WTC11 (cell line): ENCODE data around the gene PTPN4. TPM values are rescaled to one million over a fixed set of nuclear protein-coding genes. Genes with fewer than 3 reads are reported as not detected.

Source experiments
- ATAC-seq: fragments of 200-7000 bp; cut with Tn5 transposase; 2 replicates; pipeline ENCODE4 v1.10.0; 2021; ENCODE audit warnings: mild to moderate bottlenecking, moderate library complexity
- CTCF ChIA-PET: fragments of 300-600 bp; sonication (Branson Sonifier 250); formaldehyde crosslinking; loops from one replicate; lab custom pipeline; 2021; ENCODE audit warnings: antibody characterized with exemption; lab: Charles Lee
- POLR2A ChIA-PET: fragments of 350-600 bp; sonication (Branson Sonifier 250); formaldehyde crosslinking; loops from one replicate; lab custom pipeline; 2021; ENCODE audit warnings: antibody characterized with exemption; lab: Charles Lee
- DNase-seq: peaks from one replicate; pipeline ENCODE4 v3.0.0; 2021; ENCODE audit warnings: low spot score
- H3K27ac Mint-ChIP-seq: 2 replicates; pipeline ENCODE4 v1.8.0; 2021; ENCODE audit warnings: mixed read lengths
- H3K27me3 Mint-ChIP-seq: 2 replicates; pipeline ENCODE4 v1.8.0; 2021; ENCODE audit warnings: low read depth, mild to moderate bottlenecking, moderate library complexity, mixed read lengths
- H3K36me3 Mint-ChIP-seq: 2 replicates; pipeline ENCODE4 v1.8.0; 2021; ENCODE audit warnings: mixed read lengths
- H3K4me1 Mint-ChIP-seq: 2 replicates; pipeline ENCODE4 v1.8.0; 2022; ENCODE audit warnings: mixed read lengths
- H3K4me3 Mint-ChIP-seq: 2 replicates; pipeline ENCODE4 v1.8.0; 2021; ENCODE audit warnings: mild to moderate bottlenecking, moderate library complexity, mixed read lengths
- H3K9me3 Mint-ChIP-seq: 2 replicates; pipeline ENCODE4 v1.8.0; 2021; ENCODE audit warnings: mixed read lengths
- AFF4 ChIP-seq: sonication (generic); formaldehyde crosslinking; IDR thresholded peaks from 2 replicates; pipeline ENCODE4 v1.8.1; 2023; ENCODE audit warnings: mild to moderate bottlenecking, missing genetic modification reagents, borderline replicate concordance
- ATF1 ChIP-seq: sonication (generic); formaldehyde crosslinking; IDR thresholded peaks from 2 replicates; pipeline ENCODE4 v1.8.1; 2023; ENCODE audit warnings: mild to moderate bottlenecking, moderate library complexity, missing genetic modification reagents
- ESRRA ChIP-seq: sonication (generic); formaldehyde crosslinking; IDR thresholded peaks from 2 replicates; pipeline ENCODE4 v1.8.1; 2022; ENCODE audit warnings: mild to moderate bottlenecking, missing genetic modification reagents, borderline replicate concordance
- FOXK1 ChIP-seq: sonication (generic); formaldehyde crosslinking; IDR thresholded peaks from 2 replicates; pipeline ENCODE4 v1.8.0; 2022; ENCODE audit warnings: mild to moderate bottlenecking, moderate library complexity, missing genetic modification reagents
- FOXP1 ChIP-seq: sonication (generic); formaldehyde crosslinking; IDR thresholded peaks from 2 replicates; pipeline ENCODE4 v1.8.0; 2022; ENCODE audit warnings: missing genetic modification reagents, mild to moderate bottlenecking, moderate library complexity, borderline replicate concordance
- GRHL2 ChIP-seq: fragments of 250-450 bp; sonication (Bioruptor Pico); IDR thresholded peaks from 2 replicates; pipeline ENCODE4 v1.8.0; 2022; ENCODE audit warnings: mild to moderate bottlenecking, moderate library complexity; ENCODE audit not compliant: insufficient replicate concordance, severe bottlenecking
- HMGA2 ChIP-seq: fragments of 250-450 bp; sonication (Bioruptor Pico); IDR thresholded peaks from 2 replicates; pipeline ENCODE4 v1.4.0; 2021; ENCODE audit warnings: mild to moderate bottlenecking, moderate library complexity
- IRF1 ChIP-seq: sonication (generic); formaldehyde crosslinking; IDR thresholded peaks from 2 replicates; pipeline ENCODE4 v1.8.0; 2023; ENCODE audit warnings: missing genetic modification reagents
- NFATC4 ChIP-seq: fragments of 250-450 bp; sonication (Bioruptor Pico); IDR thresholded peaks from 2 replicates; pipeline ENCODE4 v1.9.0; 2021; ENCODE audit warnings: mild to moderate bottlenecking
- NFYB ChIP-seq: sonication (generic); formaldehyde crosslinking; conservative IDR thresholded peaks from 2 replicates; pipeline ENCODE4 v1.8.0; 2022; ENCODE audit warnings: low read depth, missing genetic modification reagents
- NR1H2 ChIP-seq: sonication (generic); formaldehyde crosslinking; IDR thresholded peaks from 2 replicates; pipeline ENCODE4 v1.9.0; 2021; ENCODE audit warnings: mild to moderate bottlenecking, moderate library complexity, missing genetic modification reagents
- SOX15 ChIP-seq: fragments of 250-450 bp; sonication (Bioruptor Pico); IDR thresholded peaks from 2 replicates; pipeline ENCODE4 v1.9.0; 2021; ENCODE audit warnings: mild to moderate bottlenecking
- TCF7 ChIP-seq: sonication (generic); formaldehyde crosslinking; IDR thresholded peaks from 2 replicates; pipeline ENCODE4 v1.8.0; 2022; ENCODE audit warnings: mild to moderate bottlenecking, low read depth, missing genetic modification reagents, moderate library complexity
- TP53 ChIP-seq: sonication (generic); formaldehyde crosslinking; IDR thresholded peaks from 2 replicates; pipeline ENCODE4 v1.8.1; 2023; ENCODE audit warnings: mild to moderate bottlenecking, missing genetic modification reagents
- ZNF317 ChIP-seq: sonication (generic); formaldehyde crosslinking; IDR thresholded peaks from 2 replicates; pipeline ENCODE4 v1.8.1; 2023; ENCODE audit warnings: low read depth, mild to moderate bottlenecking, moderate library complexity, missing genetic modification reagents, borderline replicate concordance
- ZSCAN18 ChIP-seq: fragments of 250-450 bp; sonication (Bioruptor Pico); IDR thresholded peaks from 2 replicates; pipeline ENCODE4 v2.1.2; 2022; ENCODE audit warnings: mild to moderate bottlenecking, moderate library complexity
- total RNA-seq: library from RNA; stranded (reverse); gene quantifications from 3 replicates; pipeline ENCODE4 v1.2.3, GENCODE V29; 2021
- TF ChIP-seq, protein P1 (sequence below): sonication (generic); formaldehyde crosslinking; IDR thresholded peaks from 2 replicates; pipeline ENCODE4 v1.8.1; 2022; ENCODE audit warnings: low read depth, mild to moderate bottlenecking, moderate library complexity, missing genetic modification reagents, borderline replicate concordance
- TF ChIP-seq, protein P2 (sequence below): fragments of 250-450 bp; sonication (Bioruptor Pico); IDR thresholded peaks from 2 replicates; pipeline ENCODE4 v1.9.0; 2021; ENCODE audit warnings: mild to moderate bottlenecking
- TF ChIP-seq, protein P3 (sequence below): sonication (generic); formaldehyde crosslinking; IDR thresholded peaks from 2 replicates; pipeline ENCODE4 v1.8.1; 2023; ENCODE audit warnings: mild to moderate bottlenecking, missing genetic modification reagents
- TF ChIP-seq, protein P4 (sequence below): fragments of 250-450 bp; sonication (Bioruptor Pico); IDR thresholded peaks from 2 replicates; pipeline ENCODE4 v1.9.0; 2021; ENCODE audit warnings: mild to moderate bottlenecking
- TF ChIP-seq, protein P5 (sequence below): sonication (generic); formaldehyde crosslinking; IDR thresholded peaks from 2 replicates; pipeline ENCODE4 v1.8.0; 2022; ENCODE audit warnings: mild to moderate bottlenecking, missing genetic modification reagents

The PTPN4 gene
- total RNA-seq, 1 experiment from 2014 or later, result 85.8 TPM

DNA sequence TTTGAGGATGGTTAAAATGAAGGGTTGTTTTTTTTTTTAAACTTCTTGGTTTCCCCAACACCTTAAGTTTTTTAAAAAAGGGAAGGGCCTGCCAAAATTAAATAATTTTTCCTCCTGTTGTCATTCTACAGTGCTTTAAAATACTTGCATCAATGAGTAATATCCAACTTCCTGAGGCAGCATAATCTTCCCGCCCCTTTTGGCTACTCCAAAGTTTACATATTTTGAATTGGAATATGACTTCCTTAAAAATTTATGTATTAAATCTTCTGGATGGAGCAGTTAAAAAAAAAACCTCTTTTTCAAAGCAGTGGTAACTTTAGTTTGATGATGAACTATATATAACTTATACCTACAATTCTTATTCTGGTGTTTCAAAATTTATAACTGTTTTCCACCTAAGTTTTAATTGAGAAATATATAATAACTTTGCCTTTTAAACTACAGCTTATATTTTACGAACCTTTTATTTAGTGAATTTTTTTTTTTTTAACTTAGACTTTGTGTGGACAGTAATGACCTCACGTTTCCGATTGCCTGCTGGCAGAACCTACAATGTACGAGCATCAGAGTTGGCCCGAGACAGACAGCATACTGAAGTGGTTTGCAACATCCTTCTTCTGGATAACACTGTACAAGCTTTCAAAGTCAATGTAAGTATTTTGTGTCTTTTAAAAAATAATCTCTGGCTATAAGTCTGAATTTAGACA lies 49.8 kb downstream of the PTPN4 start:
- Mint-ChIP-seq H3K9me3 (peaks cover 15% of the 10 kb centered on the region), H3K36me3 (peaks cover 26% of the 10 kb centered on the region), H3K27me3 (no peaks in the 10 kb centered on the region), H3K4me3 (no peak overlapping the region), H3K27ac (no peak overlapping the region), H3K4me1 (peaks cover 38% of the 10 kb centered on the region)
- TF ChIP-seq FOXP1, result no peak
- no peak for TF ChIP-seq NFYB
- TF ChIP-seq, protein P1, sequence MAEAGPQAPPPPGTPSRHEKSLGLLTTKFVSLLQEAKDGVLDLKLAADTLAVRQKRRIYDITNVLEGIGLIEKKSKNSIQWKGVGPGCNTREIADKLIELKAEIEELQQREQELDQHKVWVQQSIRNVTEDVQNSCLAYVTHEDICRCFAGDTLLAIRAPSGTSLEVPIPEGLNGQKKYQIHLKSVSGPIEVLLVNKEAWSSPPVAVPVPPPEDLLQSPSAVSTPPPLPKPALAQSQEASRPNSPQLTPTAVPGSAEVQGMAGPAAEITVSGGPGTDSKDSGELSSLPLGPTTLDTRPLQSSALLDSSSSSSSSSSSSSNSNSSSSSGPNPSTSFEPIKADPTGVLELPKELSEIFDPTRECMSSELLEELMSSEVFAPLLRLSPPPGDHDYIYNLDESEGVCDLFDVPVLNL (CRISPR knock-in tag), result no peak
- no peak for TF ChIP-seq ZNF317 (CRISPR knock-in tag)
- TF ChIP-seq ATF1 (CRISPR knock-in tag), result no peak
- TF ChIP-seq TCF7 (CRISPR knock-in tag), result no peak
- TF ChIP-seq SOX15, result no peak
- no peak for TF ChIP-seq NFATC4
- no peak for TF ChIP-seq HMGA2
- no peak for TF ChIP-seq FOXK1
- TF ChIP-seq TP53, result no peak
- no peak for TF ChIP-seq GRHL2 (CRISPR knock-in tag)
- TF ChIP-seq, protein P2, sequence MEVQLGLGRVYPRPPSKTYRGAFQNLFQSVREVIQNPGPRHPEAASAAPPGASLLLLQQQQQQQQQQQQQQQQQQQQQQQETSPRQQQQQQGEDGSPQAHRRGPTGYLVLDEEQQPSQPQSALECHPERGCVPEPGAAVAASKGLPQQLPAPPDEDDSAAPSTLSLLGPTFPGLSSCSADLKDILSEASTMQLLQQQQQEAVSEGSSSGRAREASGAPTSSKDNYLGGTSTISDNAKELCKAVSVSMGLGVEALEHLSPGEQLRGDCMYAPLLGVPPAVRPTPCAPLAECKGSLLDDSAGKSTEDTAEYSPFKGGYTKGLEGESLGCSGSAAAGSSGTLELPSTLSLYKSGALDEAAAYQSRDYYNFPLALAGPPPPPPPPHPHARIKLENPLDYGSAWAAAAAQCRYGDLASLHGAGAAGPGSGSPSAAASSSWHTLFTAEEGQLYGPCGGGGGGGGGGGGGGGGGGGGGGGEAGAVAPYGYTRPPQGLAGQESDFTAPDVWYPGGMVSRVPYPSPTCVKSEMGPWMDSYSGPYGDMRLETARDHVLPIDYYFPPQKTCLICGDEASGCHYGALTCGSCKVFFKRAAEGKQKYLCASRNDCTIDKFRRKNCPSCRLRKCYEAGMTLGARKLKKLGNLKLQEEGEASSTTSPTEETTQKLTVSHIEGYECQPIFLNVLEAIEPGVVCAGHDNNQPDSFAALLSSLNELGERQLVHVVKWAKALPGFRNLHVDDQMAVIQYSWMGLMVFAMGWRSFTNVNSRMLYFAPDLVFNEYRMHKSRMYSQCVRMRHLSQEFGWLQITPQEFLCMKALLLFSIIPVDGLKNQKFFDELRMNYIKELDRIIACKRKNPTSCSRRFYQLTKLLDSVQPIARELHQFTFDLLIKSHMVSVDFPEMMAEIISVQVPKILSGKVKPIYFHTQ, result no peak
- TF ChIP-seq, protein P3, sequence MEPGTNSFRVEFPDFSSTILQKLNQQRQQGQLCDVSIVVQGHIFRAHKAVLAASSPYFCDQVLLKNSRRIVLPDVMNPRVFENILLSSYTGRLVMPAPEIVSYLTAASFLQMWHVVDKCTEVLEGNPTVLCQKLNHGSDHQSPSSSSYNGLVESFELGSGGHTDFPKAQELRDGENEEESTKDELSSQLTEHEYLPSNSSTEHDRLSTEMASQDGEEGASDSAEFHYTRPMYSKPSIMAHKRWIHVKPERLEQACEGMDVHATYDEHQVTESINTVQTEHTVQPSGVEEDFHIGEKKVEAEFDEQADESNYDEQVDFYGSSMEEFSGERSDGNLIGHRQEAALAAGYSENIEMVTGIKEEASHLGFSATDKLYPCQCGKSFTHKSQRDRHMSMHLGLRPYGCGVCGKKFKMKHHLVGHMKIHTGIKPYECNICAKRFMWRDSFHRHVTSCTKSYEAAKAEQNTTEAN, result no peak
- TF ChIP-seq IRF1 (CRISPR knock-in tag), result no peak
- no peak for ATAC-seq
- POLR2A ChIA-PET, result no interaction called here
- CTCF ChIA-PET, result interaction anchor here (1.0 kb wide), 1 partner anchor 14 kb away, joined by 3 read pairs; no protein-coding TSS in a partner anchor
- no peak for DNase-seq

- no peak for DNase-seq
- ChIA-PET POLR2A (no interaction called here), CTCF (no interaction called here)
- Mint-ChIP-seq H3K9me3 (peaks cover 9% of the 10 kb centered on the region), H3K27me3 (no peaks in the 10 kb centered on the region), H3K4me1 (peaks cover 38% of the 10 kb centered on the region), H3K27ac (no peak overlapping the region), H3K4me3 (no peak overlapping the region), H3K36me3 (peaks cover 20% of the 10 kb centered on the region)
- ATAC-seq, result no peak
- TF ChIP-seq NR1H2 (CRISPR knock-in tag) (no peak), ZSCAN18 (CRISPR knock-in tag) (no peak), AFF4 (CRISPR knock-in tag) (no peak), ESRRA (CRISPR knock-in tag) (no peak)
- TF ChIP-seq, protein P4, sequence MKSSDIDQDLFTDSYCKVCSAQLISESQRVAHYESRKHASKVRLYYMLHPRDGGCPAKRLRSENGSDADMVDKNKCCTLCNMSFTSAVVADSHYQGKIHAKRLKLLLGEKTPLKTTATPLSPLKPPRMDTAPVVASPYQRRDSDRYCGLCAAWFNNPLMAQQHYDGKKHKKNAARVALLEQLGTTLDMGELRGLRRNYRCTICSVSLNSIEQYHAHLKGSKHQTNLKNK (CRISPR knock-in tag), result no peak
- TF ChIP-seq, protein P5, sequence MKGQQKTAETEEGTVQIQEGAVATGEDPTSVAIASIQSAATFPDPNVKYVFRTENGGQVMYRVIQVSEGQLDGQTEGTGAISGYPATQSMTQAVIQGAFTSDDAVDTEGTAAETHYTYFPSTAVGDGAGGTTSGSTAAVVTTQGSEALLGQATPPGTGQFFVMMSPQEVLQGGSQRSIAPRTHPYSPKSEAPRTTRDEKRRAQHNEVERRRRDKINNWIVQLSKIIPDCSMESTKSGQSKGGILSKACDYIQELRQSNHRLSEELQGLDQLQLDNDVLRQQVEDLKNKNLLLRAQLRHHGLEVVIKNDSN, result no peak
Measured at GRCh38 chr2:119810049-119810630, 50.4 kb downstream of the PTPN4 start.
